ENCODE results near the gene BTBD9. TPM values are rescaled to one million over a fixed set of nuclear protein-coding genes. Genes with fewer than 3 reads are reported as not detected.

The BTBD9 gene
- total RNA-seq, 3 donors from 2014 or later, result 12.8 to 25.5 (median 19.0) TPM

- intact Hi-C loops (cut with DNase I; ENCODE audit: low total_unique reads), result no loop called here
- no peaks in the 10 kb centered on the region for H3K4me1 ChIP-seq
Measured at GRCh38 chr6:38400764-38401163, 239.0 kb downstream of the BTBD9 start.

DNA sequence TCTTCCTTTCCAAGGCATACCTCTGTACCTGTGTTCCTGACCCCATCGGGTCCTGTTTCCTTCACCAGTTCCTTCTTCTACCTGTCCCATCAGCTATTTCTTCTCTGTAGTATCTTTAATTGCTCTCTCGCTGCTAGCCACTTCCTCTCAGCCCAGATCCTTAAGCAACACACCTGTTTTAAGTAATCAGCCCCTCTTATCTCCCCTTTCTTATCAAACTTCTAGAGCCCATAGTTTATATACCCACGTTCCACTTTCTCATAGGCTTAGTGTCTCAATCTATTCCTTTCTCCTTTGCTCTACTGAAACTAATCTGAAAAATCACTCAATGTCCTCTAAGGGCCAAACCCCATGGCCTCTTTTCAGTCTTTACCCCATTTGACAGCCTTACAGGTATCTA lies 239.6 kb downstream of the BTBD9 start:
- no peaks in the 10 kb centered on the region for H3K9me3 ChIP-seq
- H3K36me3 ChIP-seq, result no peaks in the 10 kb centered on the region
- no peak overlapping the region for H3K4me3 ChIP-seq
- H3K4me1 ChIP-seq, result no peaks in the 10 kb centered on the region
- no peak for DNase-seq (ENCODE audit: low spot score in 2 of 2)
- no peaks in the 10 kb centered on the region for H3K27me3 ChIP-seq
- intact Hi-C loops (cut with DNase I; ENCODE audit: low total_unique reads), result no loop called here
- H3K27ac ChIP-seq, result no peak overlapping the region
- TF ChIP-seq POLR2A (IDR thresholded peaks at IDR 0.05) (no peak), POLR2AphosphoS5 (IDR thresholded peaks at IDR 0.05) (no peak), CTCF (IDR thresholded peaks at IDR 0.05) (no peak)

More at GRCh38 chr6:38400764-38401163, 239.0 kb downstream of the BTBD9 start:
- Histone ChIP-seq H3K27me3 (no peaks in the 10 kb centered on the region), H3K4me3 (no peak overlapping the region), H3K36me3 (no peaks in the 10 kb centered on the region), H3K27ac (no peak overlapping the region), H3K9me3 (no peaks in the 10 kb centered on the region)
- TF ChIP-seq POLR2AphosphoS5 (IDR thresholded peaks at IDR 0.05) (no peak), CTCF (IDR thresholded peaks at IDR 0.05) (no peak), POLR2A (IDR thresholded peaks at IDR 0.05) (no peak)
- DNase-seq (ENCODE audit: low spot score in 2 of 2), result no peak

- TF ChIP-seq POLR2AphosphoS5 (IDR thresholded peaks at IDR 0.05) (no peak), CTCF (IDR thresholded peaks at IDR 0.05) (no peak), POLR2A (IDR thresholded peaks at IDR 0.05) (no peak)
- DNase-seq (ENCODE audit: low spot score in 2 of 2), result no peak
- intact Hi-C loops (cut with DNase I; ENCODE audit: low total_unique reads), result no loop called here
- Histone ChIP-seq H3K4me3 (no peak overlapping the region), H3K4me1 (no peaks in the 10 kb centered on the region), H3K9me3 (no peaks in the 10 kb centered on the region), H3K27me3 (no peaks in the 10 kb centered on the region), H3K27ac (no peak overlapping the region), H3K36me3 (no peaks in the 10 kb centered on the region)
Measured at GRCh38 chr6:38396209-38396608, 243.5 kb downstream of the BTBD9 start.

DNA sequence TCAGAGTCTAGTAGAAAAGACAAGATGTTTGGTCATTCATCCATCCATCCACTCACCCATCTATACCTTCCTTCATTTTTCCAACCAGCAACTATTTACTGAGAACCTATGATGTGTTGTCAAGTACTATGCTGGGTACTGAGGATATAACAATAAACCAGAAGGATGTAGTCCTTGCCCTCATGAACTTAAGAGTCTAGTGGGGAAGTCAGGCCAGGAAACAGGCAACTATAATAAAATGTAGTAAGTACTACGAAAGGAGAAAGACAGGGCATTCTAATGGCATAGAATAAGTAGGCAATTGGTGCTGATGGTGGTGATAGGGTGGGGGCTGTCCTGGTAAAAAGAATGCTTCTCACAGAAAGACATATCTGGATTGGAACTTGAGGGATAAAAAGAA lies 245.7 kb downstream of the BTBD9 start:
- intact Hi-C loops (cut with DNase I; ENCODE audit: low total_unique reads), result no loop called here
- no peaks in the 10 kb centered on the region for H3K27me3 ChIP-seq
- H3K27ac ChIP-seq, result no peak overlapping the region
- no peaks in the 10 kb centered on the region for H3K36me3 ChIP-seq
- no peaks in the 10 kb centered on the region for H3K9me3 ChIP-seq
- no peak overlapping the region for H3K4me3 ChIP-seq
- no peaks in the 10 kb centered on the region for H3K4me1 ChIP-seq
- no peak for TF ChIP-seq CTCF (IDR thresholded peaks at IDR 0.05)
- TF ChIP-seq POLR2AphosphoS5 (IDR thresholded peaks at IDR 0.05), result no peak
- DNase-seq (ENCODE audit: low spot score in 2 of 2), result no peak

- H3K27me3 ChIP-seq, result no peaks in the 10 kb centered on the region
- no peak overlapping the region for H3K4me3 ChIP-seq
- TF ChIP-seq POLR2AphosphoS5 (IDR thresholded peaks at IDR 0.05), result no peak
- TF ChIP-seq CTCF (IDR thresholded peaks at IDR 0.05), result no peak
- TF ChIP-seq POLR2A (IDR thresholded peaks at IDR 0.05), result no peak
- intact Hi-C loops (cut with DNase I; ENCODE audit: low total_unique reads), result no loop called here
- H3K9me3 ChIP-seq, result no peaks in the 10 kb centered on the region
- no peaks in the 10 kb centered on the region for H3K4me1 ChIP-seq
- H3K27ac ChIP-seq, result no peak overlapping the region
- no peaks in the 10 kb centered on the region for H3K36me3 ChIP-seq
- no peak for DNase-seq (ENCODE audit: low spot score in 2 of 2)
Measured at GRCh38 chr6:38391626-38392579, 247.8 kb downstream of the BTBD9 start.
